Chondrocyte (in vitro differentiated cells): ENCODE results near the gene SYT13. TPM values are rescaled to one million over a fixed set of nuclear protein-coding genes. Genes with fewer than 3 reads are reported as not detected.

Experiments used
- DNase-seq: peaks from one replicate; pipeline ENCODE4 v3.0.0; 2021; ENCODE audit warnings: mixed read lengths, low spot score
- H3K27ac Mint-ChIP-seq: one replicate; pipeline ENCODE4 v1.8.0; 2021; ENCODE audit warnings: mild to moderate bottlenecking, moderate library complexity, mixed read lengths; ENCODE audit not compliant: unreplicated experiment
- H3K27me3 Mint-ChIP-seq: 2 replicates; pipeline ENCODE4 v1.8.0; 2021; ENCODE audit warnings: low read depth, mixed read lengths
- H3K36me3 Mint-ChIP-seq: 2 replicates; pipeline ENCODE4 v1.8.0; 2021; ENCODE audit warnings: low read depth, mixed read lengths
- H3K4me1 Mint-ChIP-seq: 2 replicates; pipeline ENCODE4 v1.8.0; 2021; ENCODE audit warnings: low read depth, mild to moderate bottlenecking, mixed read lengths
- H3K4me3 Mint-ChIP-seq: one replicate; pipeline ENCODE4 v1.8.0; 2021; ENCODE audit warnings: mild to moderate bottlenecking, moderate library complexity, mixed read lengths; ENCODE audit not compliant: unreplicated experiment
- H3K9me3 Mint-ChIP-seq: 2 replicates; pipeline ENCODE4 v1.8.0; 2021; ENCODE audit warnings: low read depth, mixed read lengths
- CTCF ChIP-seq: fragments of 200-600 bp; sonication (generic); IDR thresholded peaks from 2 replicates; pipeline ENCODE4 v1.5.0; 2021; ENCODE audit warnings: antibody characterized with exemption, mild to moderate bottlenecking, moderate library complexity
- total RNA-seq: library from RNA; stranded (reverse); gene quantifications from 3 replicates; pipeline ENCODE4 v1.2.1, GENCODE V29; 2021

The SYT13 gene
- total RNA-seq, 1 donor from 2014 or later, result 2.8 TPM

DNA sequence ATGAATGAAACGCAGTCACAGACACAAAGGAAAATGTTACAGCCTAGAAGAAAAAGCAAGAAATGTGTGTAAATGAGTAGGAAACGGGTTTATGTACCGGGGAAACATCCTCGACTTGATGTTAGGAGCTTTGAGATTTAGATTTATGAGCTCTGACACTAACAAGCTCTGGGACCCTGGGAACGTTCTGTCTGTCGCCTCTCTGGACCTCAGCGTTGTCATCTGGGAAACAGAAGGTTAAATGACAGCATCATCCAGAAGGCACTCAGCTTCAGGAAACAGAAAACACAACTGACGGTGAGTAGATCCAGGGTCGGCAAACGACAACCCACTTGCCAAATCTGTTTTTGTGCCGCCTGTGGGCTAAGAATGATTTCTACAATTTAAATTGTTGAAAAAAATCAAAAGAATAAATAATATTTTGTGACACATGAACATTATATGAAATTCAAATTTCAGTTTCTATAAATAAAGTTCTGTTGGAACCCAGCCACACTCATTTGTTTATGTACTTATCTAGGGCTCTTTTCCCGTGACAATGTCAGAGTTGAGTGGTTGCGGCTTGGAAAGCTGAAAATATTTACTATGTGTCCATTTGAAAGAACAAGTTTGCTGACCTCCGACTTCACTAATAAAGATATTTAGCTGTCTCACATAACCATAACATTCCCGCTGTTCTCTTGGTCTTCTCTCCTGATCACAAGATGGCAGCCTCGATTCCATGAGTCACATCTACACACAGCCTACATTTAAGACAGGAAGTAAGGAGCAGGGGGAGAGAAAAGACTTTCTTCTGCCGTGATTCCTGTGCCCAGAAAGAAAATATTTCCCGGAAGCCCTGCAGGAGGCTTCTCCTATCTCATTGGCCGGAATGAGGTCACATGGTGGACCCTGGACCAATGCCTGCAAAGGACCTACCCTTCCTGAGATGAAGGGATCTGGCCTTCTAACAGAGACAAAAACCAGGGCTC, 47.1 kb upstream of the SYT13 start:
- peaks cover 3% of the 10 kb centered on the region for H3K9me3 Mint-ChIP-seq
- DNase-seq, result no peak

DNA sequence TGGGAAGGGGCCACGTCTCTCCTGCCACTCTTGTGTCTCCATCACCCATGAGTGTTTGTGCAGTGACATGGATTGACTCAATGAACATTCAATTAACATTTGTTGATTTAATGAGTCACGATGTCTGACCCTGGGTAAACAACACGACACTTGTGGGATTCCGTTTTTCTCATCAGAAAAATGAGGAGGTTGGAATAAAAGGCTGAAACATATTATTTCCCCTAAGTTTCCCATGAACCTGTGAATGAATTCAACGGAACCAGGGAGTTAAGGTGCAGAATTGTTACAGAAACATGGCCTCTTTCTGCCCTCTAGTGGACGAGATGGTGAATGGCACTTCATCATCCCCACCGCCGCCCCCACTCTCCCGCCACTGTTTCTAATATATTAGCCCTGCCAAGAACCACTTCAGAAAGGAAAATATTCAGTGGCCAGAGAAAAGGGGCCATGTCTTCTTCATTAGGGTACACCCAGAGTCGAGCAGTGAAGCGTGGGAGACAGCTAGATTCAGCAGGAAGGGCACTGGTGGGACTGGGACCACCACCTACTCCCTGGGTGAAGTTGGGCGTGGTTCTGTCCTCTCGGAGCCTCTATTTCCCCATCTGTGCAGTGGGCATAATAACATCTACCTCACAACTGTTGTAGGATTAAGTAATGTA, 46.3 kb upstream of the SYT13 start:
- no peak for DNase-seq
- peak; percentile 97 for TF ChIP-seq CTCF

More for the DNA sequence above, 47.1 kb upstream of the SYT13 start:
- Mint-ChIP-seq H3K36me3 (no peaks in the 10 kb centered on the region), H3K27me3 (peaks cover 10% of the 10 kb centered on the region), H3K27ac (peak overlapping the region; percentile 96), H3K4me1 (peaks cover 19% of the 10 kb centered on the region), H3K4me3 (peak overlapping the region; percentile 52)
- no peak for TF ChIP-seq CTCF

GRCh38 chr11:45331839-45332238, 45.7 kb upstream of the SYT13 start:
- DNase-seq, result no peak
- H3K27me3 Mint-ChIP-seq, result peaks cover 20% of the 10 kb centered on the region
- no peak for TF ChIP-seq CTCF
- H3K4me1 Mint-ChIP-seq, result peaks cover 19% of the 10 kb centered on the region
- peaks cover 16% of the 10 kb centered on the region for H3K9me3 Mint-ChIP-seq
- no peak overlapping the region for H3K4me3 Mint-ChIP-seq
- H3K36me3 Mint-ChIP-seq, result peaks cover 3% of the 10 kb centered on the region
- H3K27ac Mint-ChIP-seq, result peak overlapping the region; percentile 55

More for the DNA sequence above, 46.3 kb upstream of the SYT13 start:
- H3K27ac Mint-ChIP-seq, result peak overlapping the region; percentile 96
- H3K4me1 Mint-ChIP-seq, result peaks cover 19% of the 10 kb centered on the region
- no peaks in the 10 kb centered on the region for H3K36me3 Mint-ChIP-seq
- peaks cover 10% of the 10 kb centered on the region for H3K9me3 Mint-ChIP-seq
- H3K27me3 Mint-ChIP-seq, result peaks cover 17% of the 10 kb centered on the region
- H3K4me3 Mint-ChIP-seq, result peak overlapping the region; percentile 13

GRCh38 chr11:45328726-45329125, 42.6 kb upstream of the SYT13 start:
- Mint-ChIP-seq H3K27me3 (peaks cover 28% of the 10 kb centered on the region), H3K4me1 (peaks cover 17% of the 10 kb centered on the region)

More at GRCh38 chr11:45328726-45329125, 42.6 kb upstream of the SYT13 start:
- peaks cover 6% of the 10 kb centered on the region for H3K36me3 Mint-ChIP-seq
- TF ChIP-seq CTCF, result no peak
- H3K4me3 Mint-ChIP-seq, result no peak overlapping the region
- no peak for DNase-seq
- H3K27ac Mint-ChIP-seq, result no peak overlapping the region
- peaks cover 19% of the 10 kb centered on the region for H3K9me3 Mint-ChIP-seq
